Spleen (tissue), 11 donors: Measurements from ENCODE around the gene UGT2B28. TPM values are rescaled to one million over a fixed set of nuclear protein-coding genes. Genes with fewer than 3 reads are reported as not detected.
"Not testable (repeated sequence)": the region's sequence is repeated elsewhere in the genome, so short reads cannot be mapped to it uniquely, and the experiment has no call there.

Experiments
- DNase-seq: peaks from one replicate; pipeline ENCODE4 v3.0.0-alpha.2; 2020
- H3K27ac ChIP-seq, 8 donors: fragments of 200-600 bp; sonication (generic) in 7 of 8; 1 replicate in 4 of 8; 2 replicates in 4 of 8; pipeline versions ENCODE4 v1.5.0 to v1.8.0; 2016 to 2021; ENCODE audit warnings: inconsistent platforms in 4 of 8, mild to moderate bottlenecking in 4 of 8, moderate library complexity in 1 of 8
- H3K27me3 ChIP-seq, 7 donors: fragments of 200-600 bp; sonication (generic) in 6 of 7; replicated peaks in 1 of 7; 1 replicate in 4 of 7; 2 replicates in 3 of 7; pipeline versions ENCODE4 v1.5.0 to v1.8.0; 2016 to 2021; ENCODE audit warnings: inconsistent platforms in 3 of 7, mild to moderate bottlenecking in 1 of 7
- H3K36me3 ChIP-seq, 6 donors: fragments of 200-600 bp; sonication (generic) in 5 of 6; 1 replicate in 4 of 6; 2 replicates in 2 of 6; pipeline versions ENCODE4 v1.5.0 to v1.8.0; 2016 to 2021; ENCODE audit warnings: inconsistent platforms in 2 of 6
- H3K4me1 ChIP-seq, 6 donors: fragments of 200-600 bp; sonication (generic) in 5 of 6; 1 replicate in 3 of 6; 2 replicates in 3 of 6; pipeline versions ENCODE4 v1.5.0 to v1.8.0; 2016 to 2021; ENCODE audit warnings: inconsistent platforms in 3 of 6
- H3K4me3 ChIP-seq, 8 donors: fragments of 200-600 bp; sonication (generic) in 7 of 8; 1 replicate in 4 of 8; 2 replicates in 4 of 8; pipeline versions ENCODE4 v1.5.0 to v1.8.0; 2016 to 2021; ENCODE audit warnings: inconsistent platforms in 4 of 8, mild to moderate bottlenecking in 4 of 8, moderate library complexity in 2 of 8
- H3K9me3 ChIP-seq, 8 donors: fragments of 200-600 bp; sonication (generic) in 7 of 8; 1 replicate in 4 of 8; 2 replicates in 4 of 8; pipeline versions ENCODE4 v1.5.0 to v1.8.0; 2016 to 2021; ENCODE audit warnings: inconsistent platforms in 4 of 8
- CTCF ChIP-seq, 11 experiments: fragments of 200-600 bp in 7 of 11; fragments of 450-650 bp in 4 of 11; sonication (generic) in 4 of 11; IDR thresholded peaks in 8 of 11; conservative IDR thresholded peaks in 3 of 11; 1 replicate in 7 of 11; 2 replicates in 4 of 11; pipeline versions ENCODE4 v1.4.0 to v1.8.0; 2016 to 2021; ENCODE audit warnings: antibody characterized with exemption in 11 of 11, inconsistent platforms in 4 of 11, mild to moderate bottlenecking in 1 of 11
- POLR2A ChIP-seq, 3 donors: fragments of 450-650 bp; IDR thresholded peaks; one replicate each; pipeline ENCODE4 v1.5.1; 2017; ENCODE audit warnings: antibody characterized with exemption in 3 of 3, mild to moderate bottlenecking in 1 of 3
- POLR2AphosphoS5 ChIP-seq, 3 donors: sonication (generic); formaldehyde crosslinking; IDR thresholded peaks; one replicate each; pipeline ENCODE4 v1.5.1; 2017; ENCODE audit warnings: antibody characterized with exemption in 3 of 3
- WGBS, 5 donors: extraction: QIAGEN DNeasy Blood & Tissue Kit in 3 of 5; methylation state at CpG; one replicate each; pipeline versions ENCODE4 v1.1.5 to v1.1.7; 2013 to 2018; 5-methylcytosine and 5-hydroxymethylcytosine counted together
- intact Hi-C: fragments of 100-400 bp; cut with DNase I; formaldehyde crosslinking; loops from one replicate; pipeline ENCODE4 v1.15.0; 2023; ENCODE audit warnings: low total_unique reads
- polyA plus RNA-seq, 3 donors: library from polyadenylated mRNA; stranded (reverse); fragments of 200-250 nt; gene quantifications; one replicate each; pipeline ENCODE4 v1.2.1, GENCODE V29; 2013
- total RNA-seq, 7 donors: library from RNA; depleted of rRNA in 3 of 7; stranded (reverse); fragments of >200 nt in 3 of 7; fragmentation: NEBNext Ultra II Directional in 4 of 7; extraction: Animal tissue kit (Norgen Biotek cat#: 25700) in 4 of 7; gene quantifications; one replicate each; pipeline versions ENCODE4 v1.1.0 to v1.2.1, GENCODE V29; 2016 to 2021
- donor health status: healthy with polysubstance abuse.
- donor health status: DM: no; HTN: no; CAD: no; lungs with moderate emphysema.
- donor health status: DM: no; HTN: no; CAD: no.
- donor health status: Bipolar disorder and iron deficiency.
- donor health status: healthy.
- donor health status: DM: no; HTN: no; CAD: no.
- donor health status: DM: yes; HTN: yes; CAD: no.

The UGT2B28 gene
- total and polyA plus RNA-seq, 10 donors, result not detected

GRCh38 chr4:69321153-69321729 lies 41.0 kb downstream of the UGT2B28 start:
- intact Hi-C loops, result no loop called here
- no peaks in the 10 kb centered on the region for H3K27me3 ChIP-seq
- H3K27ac ChIP-seq, result no peak overlapping the region
- no peaks in the 10 kb centered on the region for H3K4me1 ChIP-seq
- no peak overlapping the region for H3K4me3 ChIP-seq
- peak; percentile 54 for DNase-seq
- WGBS, 5 donors, result 65 to 93% (median 69%) methylated on average over 2 of the region's 2 CpGs
- H3K9me3 ChIP-seq, result no peaks in the 10 kb centered on the region
- no peaks in the 10 kb centered on the region for H3K36me3 ChIP-seq
- TF ChIP-seq POLR2A (IDR thresholded peaks at IDR 0.05) (no peak), CTCF (IDR thresholded peaks at IDR 0.05 in 8 of 11, conservative IDR thresholded peaks at IDR 0.05 in 3 of 11) (no peak), POLR2AphosphoS5 (IDR thresholded peaks at IDR 0.05) (no peak)

- no peak overlapping the region for H3K4me3 ChIP-seq
- 76 to 82% (median 79%) methylated on average over 2 of the region's 2 CpGs for WGBS, 5 donors
- H3K27ac ChIP-seq, result no peak overlapping the region
- H3K4me1 ChIP-seq, result no peaks in the 10 kb centered on the region
- TF ChIP-seq POLR2A (IDR thresholded peaks at IDR 0.05), result no peak
- no peak for TF ChIP-seq POLR2AphosphoS5 (IDR thresholded peaks at IDR 0.05)
- no peak for TF ChIP-seq CTCF (IDR thresholded peaks at IDR 0.05 in 8 of 11, conservative IDR thresholded peaks at IDR 0.05 in 3 of 11)
- no peaks in the 10 kb centered on the region for H3K27me3 ChIP-seq
- no peak for DNase-seq
- no peaks in the 10 kb centered on the region for H3K36me3 ChIP-seq
- intact Hi-C loops, result no loop called here
- H3K9me3 ChIP-seq, result no peaks in the 10 kb centered on the region
These were observed 41.8 kb downstream of the UGT2B28 start for GRCh38 chr4:69322055-69322454.

- Histone ChIP-seq H3K27ac (no peak overlapping the region), H3K9me3 (no peaks in the 10 kb centered on the region), H3K4me1 (no peaks in the 10 kb centered on the region), H3K27me3 (no peaks in the 10 kb centered on the region), H3K4me3 (no peak overlapping the region), H3K36me3 (no peaks in the 10 kb centered on the region)
- intact Hi-C loops, result no loop called here
- 54 to 77% (median 75%) methylated on average over 2 of the region's 2 CpGs for WGBS, 5 donors
- no peak for DNase-seq
- TF ChIP-seq POLR2AphosphoS5 (IDR thresholded peaks at IDR 0.05), result no peak
- no peak for TF ChIP-seq POLR2A (IDR thresholded peaks at IDR 0.05)
- no peak for TF ChIP-seq CTCF (IDR thresholded peaks at IDR 0.05 in 8 of 11, conservative IDR thresholded peaks at IDR 0.05 in 3 of 11)
These were observed 43.0 kb downstream of the UGT2B28 start for GRCh38 chr4:69323284-69323683.

DNA sequence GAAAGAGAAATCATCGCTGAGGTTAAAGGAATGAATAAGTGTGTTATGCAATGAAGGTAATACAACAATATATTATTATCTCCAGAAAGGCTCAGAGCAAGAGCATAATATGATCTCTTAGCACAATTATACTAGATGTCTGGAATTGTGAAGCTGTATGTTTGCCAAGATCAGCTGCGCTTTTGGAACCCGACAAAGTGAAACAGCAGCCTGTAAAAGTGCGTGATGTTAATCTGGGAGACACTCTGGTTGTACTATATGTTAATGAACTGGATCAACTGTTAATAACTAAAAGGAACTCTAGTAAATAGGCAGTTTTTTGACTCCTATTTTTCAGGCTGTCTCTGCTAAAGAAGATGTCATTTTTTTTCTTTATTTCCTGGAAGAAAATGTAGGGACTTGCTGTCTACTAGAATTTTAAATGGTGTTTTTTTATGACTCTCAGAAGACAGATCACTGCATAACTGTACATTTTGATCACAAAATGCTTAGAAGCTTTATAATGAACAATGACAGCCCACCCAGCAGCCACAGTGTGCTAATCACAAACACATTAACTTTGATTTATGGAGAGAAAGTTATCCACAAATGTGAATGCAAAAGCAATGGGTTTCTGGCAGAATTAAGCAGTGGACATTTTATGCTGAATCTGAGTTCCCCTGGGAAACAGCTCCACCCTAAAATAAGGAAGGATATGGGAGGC lies 50.2 kb downstream of the UGT2B28 start:
- TF ChIP-seq CTCF (IDR thresholded peaks at IDR 0.05 in 8 of 11, conservative IDR thresholded peaks at IDR 0.05 in 3 of 11) (no peak), POLR2A (IDR thresholded peaks at IDR 0.05) (no peak), POLR2AphosphoS5 (IDR thresholded peaks at IDR 0.05) (no peak)
- Histone ChIP-seq H3K36me3 (no peaks in the 10 kb centered on the region), H3K4me1 (no peaks in the 10 kb centered on the region), H3K4me3 (no peak overlapping the region), H3K9me3 (peaks cover 0 to 23% (median 2%) of the 10 kb centered on the region in 8 donors), H3K27me3 (no peaks in the 10 kb centered on the region), H3K27ac (no peak overlapping the region)
- 77 to 95% (median 87%) methylated on average over 4 of the region's 4 CpGs for WGBS, 5 donors
- intact Hi-C loops, result no loop called here
- DNase-seq, result no peak

DNA sequence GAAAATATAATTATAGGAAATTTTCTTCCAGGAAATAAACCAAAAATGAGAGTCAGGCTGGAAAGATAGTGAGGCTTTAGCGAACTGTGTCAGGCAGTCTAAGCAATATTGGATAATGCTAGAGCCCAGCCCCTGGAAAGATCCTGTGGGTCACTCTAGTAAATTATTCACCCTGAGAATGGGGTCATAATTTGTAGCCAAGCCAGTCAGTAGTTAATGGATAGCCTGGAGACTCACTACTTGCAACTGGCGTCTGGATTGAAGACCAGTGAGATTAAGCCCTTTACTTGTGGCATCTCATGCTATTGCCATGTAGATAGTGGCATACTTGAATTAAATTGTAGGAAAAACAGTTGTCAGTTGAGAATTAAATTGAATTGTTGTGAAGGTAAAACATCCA lies 51.0 kb downstream of the UGT2B28 start:
- H3K4me3 ChIP-seq, H3K36me3 ChIP-seq, H3K27me3 ChIP-seq, DNase-seq, H3K4me1 ChIP-seq, H3K27ac ChIP-seq, intact Hi-C loops: not testable (repeated sequence)
- H3K9me3 ChIP-seq, result peaks cover 0 to 23% (median 2%) of the 10 kb centered on the region in 8 donors
- WGBS, 5 donors, result 86 to 96% (median 92%) methylated on average over 2 of the region's 2 CpGs

DNA sequence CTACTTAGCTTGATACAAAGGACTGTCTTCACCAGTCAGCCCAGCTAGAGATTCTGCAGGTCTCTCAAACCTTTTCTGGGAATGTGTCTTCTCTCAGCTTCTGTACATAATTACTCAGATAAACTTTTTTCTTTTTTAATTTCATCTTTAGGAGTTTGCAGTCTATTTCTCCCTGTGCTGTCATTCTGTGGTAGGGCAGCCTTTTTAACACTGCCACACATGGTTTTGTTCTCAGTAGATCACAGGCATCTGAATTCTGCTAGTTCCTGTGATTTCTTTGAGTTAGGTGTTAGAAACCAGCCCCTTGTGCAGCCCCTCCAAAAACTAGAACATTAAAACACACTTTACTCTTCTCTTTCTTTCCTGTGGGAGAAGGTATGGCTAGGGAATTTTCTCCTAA lies 55.2 kb downstream of the UGT2B28 start:
- H3K36me3 ChIP-seq, DNase-seq, H3K4me3 ChIP-seq, H3K27me3 ChIP-seq, H3K27ac ChIP-seq, H3K4me1 ChIP-seq, intact Hi-C loops: not testable (repeated sequence)
- H3K9me3 ChIP-seq, result peaks cover 0 to 23% (median 2%) of the 10 kb centered on the region in 8 donors

DNA sequence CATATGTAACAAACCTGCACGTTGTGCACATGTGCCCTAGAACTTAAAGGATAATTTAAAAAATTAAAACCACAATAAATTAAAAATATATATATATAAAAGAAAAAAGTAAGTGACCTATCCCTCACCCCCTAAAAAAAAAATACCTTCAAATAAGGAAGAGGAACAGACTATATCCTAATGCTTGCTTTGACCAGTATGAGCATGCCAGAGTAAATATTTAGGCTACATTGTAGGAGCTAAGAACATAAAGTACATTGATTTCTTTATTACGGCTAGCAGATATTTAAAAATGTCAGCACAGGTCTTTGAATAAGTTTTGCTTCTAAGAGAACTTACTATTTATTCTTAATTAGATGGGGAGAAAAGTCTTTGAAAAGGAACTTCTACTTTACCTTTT lies 62.8 kb downstream of the UGT2B28 start:
- H3K27ac ChIP-seq, H3K4me3 ChIP-seq, H3K27me3 ChIP-seq, H3K4me1 ChIP-seq, H3K9me3 ChIP-seq, DNase-seq, H3K36me3 ChIP-seq, intact Hi-C loops: not testable (repeated sequence)
- 68 to 90% (median 84%) methylated on average over 2 of the region's 2 CpGs for WGBS, 5 donors
